ENCODE data around the gene UBE2QL1. TPM values are rescaled to one million over a fixed set of nuclear protein-coding genes. Genes with fewer than 3 reads are reported as not detected.

The UBE2QL1 gene
- polyA plus RNA-seq, 1 of the 3 experiments (the other 2 are of a cell fraction): 0.28 TPM

GRCh38 chr5:6494939-6495338 lies 46.3 kb downstream of the UBE2QL1 start:
- Histone ChIP-seq H3F3A (replicated peaks; ENCODE audit: insufficient read depth) (no peaks in the 10 kb centered on the region), H3K9me2 (no peaks in the 10 kb centered on the region), H3K36me3 (replicated peaks in 1 of 2; ENCODE audit: control insufficient read depth in 1 of 2, insufficient read depth in 2 of 2, low read length in 1 of 2) (peaks cover 0 to 11% of the 10 kb centered on the region in 2 experiments), H3K9ac (no peak overlapping the region), H3K4me2 (no peak overlapping the region), H3K9me3 (no peaks in the 10 kb centered on the region), H2AFZ (ENCODE audit: low read depth) (no peak overlapping the region), H3K4me1 (ENCODE audit: control insufficient read depth in 1 of 2, insufficient read depth in 2 of 2, low read depth in 1 of 2, low read length in 1 of 2) (peaks cover 0 to 38% of the 10 kb centered on the region in 2 experiments; a peak in 2 of 4 replicates), H3K27me3 (ENCODE audit: insufficient read depth) (no peaks in the 10 kb centered on the region), H4K20me1 (ENCODE audit: insufficient read depth) (no peaks in the 10 kb centered on the region), H3K27ac (ENCODE audit: low read depth in 2 of 2, low read length in 1 of 2) (no peak overlapping the region; a peak in 1 of 4 replicates), H3K4me3 (ENCODE audit: low read depth in 2 of 2, low read length in 1 of 2) (no peak overlapping the region), H3K79me2 (ENCODE audit: insufficient read depth) (no peaks in the 10 kb centered on the region)
- WGBS (ENCODE audit: low lambda C conversion rate): 21% methylated on average over 5 of the region's 5 CpGs
- CTCF ChIA-PET: no interaction called here
- no peak for DNase-seq
- TF ChIP-seq RAD21 (IDR thresholded peaks at IDR 0.05; ENCODE audit: low read length) (no peak), JUND (IDR thresholded peaks at IDR 0.05) (no peak), CTCF (IDR thresholded peaks at IDR 0.05) (no peak), FOSL2 (IDR thresholded peaks at IDR 0.05; ENCODE audit: borderline replicate concordance, low read depth) (no peak), GABPA (IDR thresholded peaks at IDR 0.05; ENCODE audit: low read depth) (no peak), USF2 (IDR thresholded peaks at IDR 0.05; ENCODE audit: borderline replicate concordance, low read depth, low read length) (no peak), MAX (IDR thresholded peaks at IDR 0.05; ENCODE audit: low read depth) (no peak), RCOR1 (IDR thresholded peaks at IDR 0.05; ENCODE audit: low read length) (no peak), RFX5 (IDR thresholded peaks at IDR 0.05; ENCODE audit: low read length) (no peak), FOXJ3 (CRISPR knock-in tag; IDR thresholded peaks at IDR 0.05) (no peak), TEAD4 (IDR thresholded peaks at IDR 0.05; ENCODE audit: borderline replicate concordance, insufficient read depth) (no peak), EZH2phosphoT487 (IDR thresholded peaks at IDR 0.05; ENCODE audit: borderline replicate concordance, low read depth) (no peak), YY1 (IDR thresholded peaks at IDR 0.05; ENCODE audit: low read depth) (no peak), TCF12 (IDR thresholded peaks at IDR 0.05) (no peak), FOXM1 (IDR thresholded peaks at IDR 0.05; ENCODE audit: low read depth) (no peak), NRF1 (IDR thresholded peaks at IDR 0.05; ENCODE audit: low read depth, low read length) (no peak), SMC3 (IDR thresholded peaks at IDR 0.05; ENCODE audit: low read depth, low read length) (no peak)
- POLR2A ChIA-PET: no interaction called here

Data from SK-N-SH (cell line).